Hepatocyte (in vitro differentiated cells): ENCODE measurements around the gene UBTD2.

Source experiments
- CTCF ChIP-seq: fragments of 200-600 bp; sonication (generic); IDR thresholded peaks from 2 replicates; pipeline ENCODE4 v1.5.1; 2016; ENCODE audit warnings: antibody characterized with exemption, mild to moderate bottlenecking; ENCODE audit not compliant: poor library complexity
- EZH2 ChIP-seq: fragments of 200-600 bp; sonication (generic); IDR thresholded peaks from 2 replicates; pipeline ENCODE4 v1.6.1; 2016; ENCODE audit warnings: antibody characterized with exemption, mild to moderate bottlenecking, borderline replicate concordance
- EZH2phosphoT487 ChIP-seq: fragments of 200-600 bp; sonication (generic); IDR thresholded peaks from one replicate; pipeline ENCODE4 v1.6.1; 2018; ENCODE audit warnings: antibody characterized with exemption, mild to moderate bottlenecking, low read depth, moderate library complexity; ENCODE audit not compliant: unreplicated experiment, severe bottlenecking

DNA sequence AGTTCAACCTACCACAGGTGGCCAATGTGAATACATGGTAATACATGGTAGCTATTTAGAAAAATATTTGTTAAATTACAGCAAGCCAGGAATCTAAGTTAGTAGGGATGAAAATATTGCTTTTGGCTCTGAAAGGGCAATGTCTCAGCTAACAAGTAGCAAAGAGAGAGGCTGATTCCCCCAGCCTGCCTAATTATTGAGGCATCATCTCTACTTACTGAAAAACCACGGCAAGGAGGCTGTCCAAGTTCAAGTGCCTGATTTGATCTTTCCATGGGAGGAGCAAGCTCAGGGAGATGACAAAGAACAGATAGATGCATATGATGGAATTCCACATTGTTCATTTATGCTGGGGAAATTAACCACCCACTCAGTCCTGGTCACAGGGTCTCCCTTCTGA is 28.7 kb upstream of the UBTD2 start:
- TF ChIP-seq CTCF (no peak), EZH2phosphoT487 (no peak), EZH2 (no peak)
